Progenitor cell of endocrine pancreas (in vitro differentiated cells): ENCODE measurements around the gene FOXRED1. TPM values are rescaled to one million over a fixed set of nuclear protein-coding genes. Genes with fewer than 3 reads are reported as not detected.

Experiments
- DNase-seq: peaks from one replicate; pipeline ENCODE4 v3.0.0; 2021; ENCODE audit warnings: low spot score; ENCODE audit not compliant: unreplicated experiment
- H3K27ac Mint-ChIP-seq: 2 replicates; pipeline ENCODE4 v1.8.0; 2021; ENCODE audit warnings: mild to moderate bottlenecking, moderate library complexity, mixed read lengths
- H3K27me3 Mint-ChIP-seq: 2 replicates; pipeline ENCODE4 v1.8.0; 2021; ENCODE audit warnings: mixed read lengths
- H3K36me3 Mint-ChIP-seq: 2 replicates; pipeline ENCODE4 v1.8.0; 2022; ENCODE audit warnings: mixed read lengths; ENCODE audit not compliant: insufficient read depth
- H3K4me1 Mint-ChIP-seq: 2 replicates; pipeline ENCODE4 v1.8.0; 2021; ENCODE audit warnings: low read depth, mixed read lengths
- H3K4me3 Mint-ChIP-seq: 2 replicates; pipeline ENCODE4 v1.8.0; 2021; ENCODE audit warnings: low read depth, mild to moderate bottlenecking, moderate library complexity, mixed read lengths
- H3K9me3 Mint-ChIP-seq: 2 replicates; pipeline ENCODE4 v1.8.0; 2021; ENCODE audit warnings: low read depth, mixed read lengths
- CTCF ChIP-seq: fragments of 200-600 bp; sonication (generic); IDR thresholded peaks from one replicate; pipeline ENCODE4 v1.5.0; 2021; ENCODE audit warnings: antibody characterized with exemption, mild to moderate bottlenecking; ENCODE audit not compliant: unreplicated experiment
- total RNA-seq: library from RNA; stranded (reverse); gene quantifications from 2 replicates; pipeline ENCODE4 v1.2.1, GENCODE V29; 2021

FOXRED1 gene
- total RNA-seq, 1 donor from 2014 or later, result 63.8 TPM

- no peak for DNase-seq
- H3K4me3 Mint-ChIP-seq, result no peak overlapping the region
- peaks cover 5% of the 10 kb centered on the region for H3K4me1 Mint-ChIP-seq
- H3K36me3 Mint-ChIP-seq, result peaks cover 7% of the 10 kb centered on the region
- H3K27ac Mint-ChIP-seq, result no peak overlapping the region
- no peaks in the 10 kb centered on the region for H3K27me3 Mint-ChIP-seq
- no peak for TF ChIP-seq CTCF
- no peaks in the 10 kb centered on the region for H3K9me3 Mint-ChIP-seq
Measured at GRCh38 chr11:126311401-126312291, 42.7 kb downstream of the FOXRED1 start.

GRCh38 chr11:126312961-126313360 is 44.0 kb downstream of the FOXRED1 start:
- peaks cover 3% of the 10 kb centered on the region for H3K4me1 Mint-ChIP-seq
- peak overlapping the region; percentile 85 for H3K27ac Mint-ChIP-seq
- DNase-seq, result no peak
- H3K27me3 Mint-ChIP-seq, result no peaks in the 10 kb centered on the region
- no peak for TF ChIP-seq CTCF
- H3K9me3 Mint-ChIP-seq, result no peaks in the 10 kb centered on the region
- H3K36me3 Mint-ChIP-seq, result peaks cover 7% of the 10 kb centered on the region
- no peak overlapping the region for H3K4me3 Mint-ChIP-seq

DNA sequence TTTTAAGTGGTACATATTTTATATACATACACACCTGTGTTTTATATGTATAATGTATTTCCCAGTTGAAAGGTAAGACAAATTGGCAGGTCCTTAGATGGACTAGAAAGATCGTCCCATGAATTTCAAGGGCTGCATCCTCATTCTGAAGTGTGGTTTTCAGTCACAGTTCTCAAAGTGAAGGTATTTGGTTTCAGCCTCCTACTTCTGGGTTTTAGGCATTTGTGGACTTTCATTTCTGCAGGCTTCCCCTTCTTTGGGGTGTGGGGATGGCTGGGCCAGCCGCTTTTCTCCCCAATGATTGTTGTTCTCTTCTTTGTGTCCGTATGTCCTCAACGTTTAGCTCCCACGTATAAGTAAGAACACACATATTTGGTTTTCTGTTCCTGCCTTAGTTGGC is 44.9 kb downstream of the FOXRED1 start:
- TF ChIP-seq CTCF, result no peak
- H3K27me3 Mint-ChIP-seq, result no peaks in the 10 kb centered on the region
- H3K27ac Mint-ChIP-seq, result no peak overlapping the region
- H3K4me3 Mint-ChIP-seq, result no peak overlapping the region
- no peak for DNase-seq
- peaks cover 7% of the 10 kb centered on the region for H3K36me3 Mint-ChIP-seq
- H3K4me1 Mint-ChIP-seq, result peaks cover 3% of the 10 kb centered on the region
- H3K9me3 Mint-ChIP-seq, result no peaks in the 10 kb centered on the region

DNA sequence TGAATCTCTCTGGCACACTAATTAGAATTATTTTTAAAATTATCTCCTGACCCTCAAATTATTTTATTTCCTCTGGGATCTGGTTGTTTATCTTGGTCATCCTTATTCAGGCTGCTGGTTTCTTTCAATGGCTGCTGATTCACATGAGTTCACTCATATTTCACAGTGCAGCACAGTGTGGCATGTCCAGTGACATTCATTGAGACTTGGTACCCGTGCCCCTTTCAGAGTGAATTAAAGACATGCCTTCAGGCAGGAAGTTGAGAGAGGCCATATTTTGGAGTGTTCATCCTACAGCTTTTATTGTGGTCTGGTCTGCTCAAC is 48.4 kb downstream of the FOXRED1 start:
- no peaks in the 10 kb centered on the region for H3K9me3 Mint-ChIP-seq
- DNase-seq, result no peak
- no peak for TF ChIP-seq CTCF
- H3K27me3 Mint-ChIP-seq, result no peaks in the 10 kb centered on the region
- peaks cover 3% of the 10 kb centered on the region for H3K4me1 Mint-ChIP-seq
- H3K4me3 Mint-ChIP-seq, result no peak overlapping the region
- H3K27ac Mint-ChIP-seq, result no peak overlapping the region
- H3K36me3 Mint-ChIP-seq, result peaks cover 7% of the 10 kb centered on the region

- Mint-ChIP-seq H3K27ac (no peak overlapping the region), H3K4me1 (peaks cover under 1% of the 10 kb centered on the region), H3K4me3 (no peak overlapping the region), H3K27me3 (no peaks in the 10 kb centered on the region), H3K9me3 (no peaks in the 10 kb centered on the region), H3K36me3 (peaks cover 7% of the 10 kb centered on the region)
- no peak for DNase-seq
- no peak for TF ChIP-seq CTCF
Measured at GRCh38 chr11:126317756-126318573, 49.0 kb downstream of the FOXRED1 start.
